ENCODE results near the gene CFAP20DC.

The CFAP20DC gene

GRCh38 chr3:58784888-58785287 lies 264.9 kb downstream of the CFAP20DC start:
- Histone ChIP-seq H3K27ac (ENCODE audit: extremely low read depth, low read depth, low read length) (no peak overlapping the region), H3K4me3 (ENCODE audit: low read depth, low read length) (no peak overlapping the region), H3K9me3 (ENCODE audit: control insufficient read depth, insufficient read depth, low read depth, low read length) (no peaks in the 10 kb centered on the region), H3K36me3 (ENCODE audit: control insufficient read depth in 2 of 2, insufficient read depth in 1 of 2, low read length in 2 of 2) (no peaks in the 10 kb centered on the region), H3K4me1 (ENCODE audit: control insufficient read depth, insufficient read depth, low read length) (no peaks in the 10 kb centered on the region)
- no peak for TF ChIP-seq ZNF624 (tag by site-specific recombination; IDR thresholded peaks at IDR 0.05)
- no peak for TF ChIP-seq YY1 (tag by site-specific recombination; IDR thresholded peaks at IDR 0.05)
- no peak for TF ChIP-seq ZNF366 (tag by site-specific recombination; conservative IDR thresholded peaks at IDR 0.05)
- no peak for TF ChIP-seq HOXA7 (CRISPR knock-in tag; IDR thresholded peaks at IDR 0.05; ENCODE audit: borderline replicate concordance)
- TF ChIP-seq ZNF114 (tag by site-specific recombination; IDR thresholded peaks at IDR 0.05) = no peak
- TF ChIP-seq ZNF24 (tag by site-specific recombination; IDR thresholded peaks at IDR 0.05) = no peak
- TF ChIP-seq, protein P1, sequence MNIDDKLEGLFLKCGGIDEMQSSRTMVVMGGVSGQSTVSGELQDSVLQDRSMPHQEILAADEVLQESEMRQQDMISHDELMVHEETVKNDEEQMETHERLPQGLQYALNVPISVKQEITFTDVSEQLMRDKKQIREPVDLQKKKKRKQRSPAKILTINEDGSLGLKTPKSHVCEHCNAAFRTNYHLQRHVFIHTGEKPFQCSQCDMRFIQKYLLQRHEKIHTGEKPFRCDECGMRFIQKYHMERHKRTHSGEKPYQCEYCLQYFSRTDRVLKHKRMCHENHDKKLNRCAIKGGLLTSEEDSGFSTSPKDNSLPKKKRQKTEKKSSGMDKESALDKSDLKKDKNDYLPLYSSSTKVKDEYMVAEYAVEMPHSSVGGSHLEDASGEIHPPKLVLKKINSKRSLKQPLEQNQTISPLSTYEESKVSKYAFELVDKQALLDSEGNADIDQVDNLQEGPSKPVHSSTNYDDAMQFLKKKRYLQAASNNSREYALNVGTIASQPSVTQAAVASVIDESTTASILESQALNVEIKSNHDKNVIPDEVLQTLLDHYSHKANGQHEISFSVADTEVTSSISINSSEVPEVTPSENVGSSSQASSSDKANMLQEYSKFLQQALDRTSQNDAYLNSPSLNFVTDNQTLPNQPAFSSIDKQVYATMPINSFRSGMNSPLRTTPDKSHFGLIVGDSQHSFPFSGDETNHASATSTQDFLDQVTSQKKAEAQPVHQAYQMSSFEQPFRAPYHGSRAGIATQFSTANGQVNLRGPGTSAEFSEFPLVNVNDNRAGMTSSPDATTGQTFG (tag by site-specific recombination; IDR thresholded peaks at IDR 0.05; ENCODE audit: borderline replicate concordance) = no peak
- TF ChIP-seq, protein P2, sequence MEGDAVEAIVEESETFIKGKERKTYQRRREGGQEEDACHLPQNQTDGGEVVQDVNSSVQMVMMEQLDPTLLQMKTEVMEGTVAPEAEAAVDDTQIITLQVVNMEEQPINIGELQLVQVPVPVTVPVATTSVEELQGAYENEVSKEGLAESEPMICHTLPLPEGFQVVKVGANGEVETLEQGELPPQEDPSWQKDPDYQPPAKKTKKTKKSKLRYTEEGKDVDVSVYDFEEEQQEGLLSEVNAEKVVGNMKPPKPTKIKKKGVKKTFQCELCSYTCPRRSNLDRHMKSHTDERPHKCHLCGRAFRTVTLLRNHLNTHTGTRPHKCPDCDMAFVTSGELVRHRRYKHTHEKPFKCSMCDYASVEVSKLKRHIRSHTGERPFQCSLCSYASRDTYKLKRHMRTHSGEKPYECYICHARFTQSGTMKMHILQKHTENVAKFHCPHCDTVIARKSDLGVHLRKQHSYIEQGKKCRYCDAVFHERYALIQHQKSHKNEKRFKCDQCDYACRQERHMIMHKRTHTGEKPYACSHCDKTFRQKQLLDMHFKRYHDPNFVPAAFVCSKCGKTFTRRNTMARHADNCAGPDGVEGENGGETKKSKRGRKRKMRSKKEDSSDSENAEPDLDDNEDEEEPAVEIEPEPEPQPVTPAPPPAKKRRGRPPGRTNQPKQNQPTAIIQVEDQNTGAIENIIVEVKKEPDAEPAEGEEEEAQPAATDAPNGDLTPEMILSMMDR (tag by site-specific recombination; IDR thresholded peaks at IDR 0.05) = no peak
- ChIA-PET CTCF (interaction anchor here (0.6 kb wide), 1 partner anchor 48 kb away, joined by 3 read pairs; no protein-coding TSS in a partner anchor), POLR2A (no interaction called here)

DNA sequence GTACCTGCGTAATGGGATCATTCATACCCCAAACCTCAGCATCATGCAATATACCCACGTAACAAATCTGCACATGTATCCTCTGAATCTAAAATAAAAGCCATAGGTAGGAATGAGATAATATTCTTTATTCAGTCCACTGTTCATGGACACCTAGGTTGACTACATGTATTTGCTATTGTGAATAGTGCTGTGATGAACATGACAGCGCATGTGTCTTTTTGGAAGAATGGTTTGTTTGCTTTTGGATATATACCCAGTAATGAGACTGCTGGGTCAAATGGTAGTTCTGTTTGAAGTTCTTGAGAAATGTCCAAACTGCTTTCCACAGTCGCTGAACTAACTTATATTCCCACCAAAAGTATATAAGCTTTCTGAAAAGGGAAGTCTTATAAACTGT lies 265.4 kb downstream of the CFAP20DC start:
- no peaks in the 10 kb centered on the region for H3K36me3 ChIP-seq (ENCODE audit: control insufficient read depth in 2 of 2, insufficient read depth in 1 of 2, low read length in 2 of 2)
- POLR2A ChIA-PET = no interaction called here
- CTCF ChIA-PET = interaction anchor here (0.6 kb wide), 1 partner anchor 47 kb away, joined by 3 read pairs; no protein-coding TSS in a partner anchor

More for the DNA sequence above, 265.4 kb downstream of the CFAP20DC start:
- H3K9me3 ChIP-seq (ENCODE audit: control insufficient read depth, insufficient read depth, low read depth, low read length) = no peaks in the 10 kb centered on the region
- H3K27ac ChIP-seq (ENCODE audit: extremely low read depth, low read depth, low read length) = no peak overlapping the region
- H3K4me1 ChIP-seq (ENCODE audit: control insufficient read depth, insufficient read depth, low read length) = no peaks in the 10 kb centered on the region
- TF ChIP-seq, protein P3, sequence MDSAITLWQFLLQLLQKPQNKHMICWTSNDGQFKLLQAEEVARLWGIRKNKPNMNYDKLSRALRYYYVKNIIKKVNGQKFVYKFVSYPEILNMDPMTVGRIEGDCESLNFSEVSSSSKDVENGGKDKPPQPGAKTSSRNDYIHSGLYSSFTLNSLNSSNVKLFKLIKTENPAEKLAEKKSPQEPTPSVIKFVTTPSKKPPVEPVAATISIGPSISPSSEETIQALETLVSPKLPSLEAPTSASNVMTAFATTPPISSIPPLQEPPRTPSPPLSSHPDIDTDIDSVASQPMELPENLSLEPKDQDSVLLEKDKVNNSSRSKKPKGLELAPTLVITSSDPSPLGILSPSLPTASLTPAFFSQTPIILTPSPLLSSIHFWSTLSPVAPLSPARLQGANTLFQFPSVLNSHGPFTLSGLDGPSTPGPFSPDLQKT (IDR thresholded peaks at IDR 0.05; ENCODE audit: borderline replicate concordance, low read depth, low read length) = no peak
- TF ChIP-seq YY1 (tag by site-specific recombination; IDR thresholded peaks at IDR 0.05) (no peak), ZNF529 (tag by site-specific recombination; IDR thresholded peaks at IDR 0.05; ENCODE audit: insufficient replicate concordance) (no peak), ZNF580 (tag by site-specific recombination; IDR thresholded peaks at IDR 0.05) (no peak), KLF10 (tag by site-specific recombination; IDR thresholded peaks at IDR 0.05) (no peak), ZSCAN30 (tag by site-specific recombination; IDR thresholded peaks at IDR 0.05) (no peak), WT1 (tag by site-specific recombination; IDR thresholded peaks at IDR 0.05) (no peak), ZNF701 (tag by site-specific recombination; IDR thresholded peaks at IDR 0.05) (no peak), ZNF548 (tag by site-specific recombination; IDR thresholded peaks at IDR 0.05) (no peak), ZNF10 (tag by site-specific recombination; IDR thresholded peaks at IDR 0.05) (no peak), ZNF518A (tag by site-specific recombination; conservative IDR thresholded peaks at IDR 0.05; ENCODE audit: low read depth) (no peak), ZNF510 (tag by site-specific recombination; IDR thresholded peaks at IDR 0.05; ENCODE audit: insufficient replicate concordance) (no peak)
- H3K4me3 ChIP-seq (ENCODE audit: low read depth, low read length) = no peak overlapping the region

Measured in HEK293 (cell line).